ENCODE results near the gene PPARG. TPM values are rescaled to one million over a fixed set of nuclear protein-coding genes. Genes with fewer than 3 reads are reported as not detected.
"Not testable (repeated sequence)": the region's sequence is repeated elsewhere in the genome, so short reads cannot be mapped to it uniquely, and the experiment has no call there.

The PPARG gene
- total and polyA plus RNA-seq, 2 experiments from 2014 or later = 25.1 to 37.9 TPM

DNA sequence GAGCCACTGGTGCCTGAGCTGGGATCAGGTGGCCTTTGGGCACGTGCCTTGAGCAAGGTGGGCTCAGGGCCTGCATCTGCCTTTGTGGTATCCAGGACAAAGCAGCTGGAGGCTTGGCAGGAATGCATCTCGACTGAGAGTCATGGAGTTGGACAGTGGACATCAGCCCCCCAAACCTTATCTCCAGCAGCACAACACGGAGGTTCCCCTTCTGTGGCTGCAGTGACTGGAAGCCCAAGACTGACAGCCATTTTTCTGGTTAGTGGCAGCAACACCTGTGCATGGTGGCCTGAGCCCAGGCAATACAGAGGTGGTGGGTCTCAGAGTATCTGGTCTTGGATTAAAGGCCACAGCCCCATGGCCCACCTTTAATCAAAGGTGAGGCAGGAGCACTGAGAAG lies 167.6 kb downstream of the PPARG start:
- H3K9me3 ChIP-seq (ENCODE audit: low read depth) = no peaks in the 10 kb centered on the region
- 83% methylated on average over 3 of the region's 3 CpGs for WGBS (ENCODE audit: low lambda C conversion rate, missing lambda C conversion rate)
- H4K20me1 ChIP-seq (ENCODE audit: insufficient read depth, poor library complexity, severe bottlenecking) = no peaks in the 10 kb centered on the region

DNA sequence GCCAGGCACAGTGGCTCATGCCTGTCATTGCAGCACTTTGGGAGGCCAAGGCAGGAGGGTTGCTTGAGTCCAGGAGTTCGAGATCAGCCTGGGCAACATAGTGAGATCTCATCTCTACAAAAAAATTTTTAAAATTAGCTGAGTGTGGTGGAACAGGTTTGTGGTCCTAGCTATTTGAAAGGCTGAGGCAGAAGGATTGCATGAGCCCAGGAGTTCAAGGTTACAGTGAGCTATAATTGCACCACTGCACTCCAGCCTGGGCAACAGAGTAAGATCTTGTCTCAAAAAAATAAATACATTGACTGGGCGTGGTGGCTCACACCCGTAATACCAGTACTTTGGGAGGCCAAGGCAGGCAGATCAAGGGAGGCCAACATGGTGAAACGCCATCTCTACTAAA lies 168.5 kb downstream of the PPARG start:
- not testable (repeated sequence) for H3K4me2 ChIP-seq; H3K27me3 ChIP-seq; H3K9me2 ChIP-seq (replicated peaks; ENCODE audit: insufficient read depth); H3K4me3 ChIP-seq; H4K20me1 ChIP-seq (ENCODE audit: insufficient read depth, poor library complexity, severe bottlenecking); H3K79me2 ChIP-seq; H3K4me1 ChIP-seq (ENCODE audit: insufficient read depth); H3K27ac ChIP-seq; H3K36me3 ChIP-seq (replicated peaks; ENCODE audit: insufficient read depth, low read depth); H2AFZ ChIP-seq; DNase-seq (ENCODE audit: low spot score); H3K9me3 ChIP-seq (ENCODE audit: low read depth)
- 93% methylated on average over 4 of the region's 4 CpGs for WGBS (ENCODE audit: low lambda C conversion rate, missing lambda C conversion rate)

More for the DNA sequence above, 167.6 kb downstream of the PPARG start:
- no peaks in the 10 kb centered on the region for H3K36me3 ChIP-seq (replicated peaks; ENCODE audit: insufficient read depth, low read depth)
- H3K27ac ChIP-seq = no peak overlapping the region
- H3K4me1 ChIP-seq (ENCODE audit: insufficient read depth) = peaks cover 5% of the 10 kb centered on the region
- H3K4me3 ChIP-seq = no peak overlapping the region
- H3K4me2 ChIP-seq = no peak overlapping the region
- no peak for DNase-seq (ENCODE audit: low spot score)
- H3K27me3 ChIP-seq = no peaks in the 10 kb centered on the region
- H2AFZ ChIP-seq = no peak overlapping the region
- TF ChIP-seq, protein P1, sequence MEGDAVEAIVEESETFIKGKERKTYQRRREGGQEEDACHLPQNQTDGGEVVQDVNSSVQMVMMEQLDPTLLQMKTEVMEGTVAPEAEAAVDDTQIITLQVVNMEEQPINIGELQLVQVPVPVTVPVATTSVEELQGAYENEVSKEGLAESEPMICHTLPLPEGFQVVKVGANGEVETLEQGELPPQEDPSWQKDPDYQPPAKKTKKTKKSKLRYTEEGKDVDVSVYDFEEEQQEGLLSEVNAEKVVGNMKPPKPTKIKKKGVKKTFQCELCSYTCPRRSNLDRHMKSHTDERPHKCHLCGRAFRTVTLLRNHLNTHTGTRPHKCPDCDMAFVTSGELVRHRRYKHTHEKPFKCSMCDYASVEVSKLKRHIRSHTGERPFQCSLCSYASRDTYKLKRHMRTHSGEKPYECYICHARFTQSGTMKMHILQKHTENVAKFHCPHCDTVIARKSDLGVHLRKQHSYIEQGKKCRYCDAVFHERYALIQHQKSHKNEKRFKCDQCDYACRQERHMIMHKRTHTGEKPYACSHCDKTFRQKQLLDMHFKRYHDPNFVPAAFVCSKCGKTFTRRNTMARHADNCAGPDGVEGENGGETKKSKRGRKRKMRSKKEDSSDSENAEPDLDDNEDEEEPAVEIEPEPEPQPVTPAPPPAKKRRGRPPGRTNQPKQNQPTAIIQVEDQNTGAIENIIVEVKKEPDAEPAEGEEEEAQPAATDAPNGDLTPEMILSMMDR (IDR thresholded peaks at IDR 0.05; ENCODE audit: poor library complexity) = no peak
- TF ChIP-seq EZH2phosphoT487 (IDR thresholded peaks at IDR 0.05; ENCODE audit: low read depth, severe bottlenecking, unreplicated experiment) = no peak
- no peak for TF ChIP-seq EZH2 (IDR thresholded peaks at IDR 0.05; ENCODE audit: borderline replicate concordance)
- H3K79me2 ChIP-seq = no peaks in the 10 kb centered on the region
- no peaks in the 10 kb centered on the region for H3K9me2 ChIP-seq (replicated peaks; ENCODE audit: insufficient read depth)

DNA sequence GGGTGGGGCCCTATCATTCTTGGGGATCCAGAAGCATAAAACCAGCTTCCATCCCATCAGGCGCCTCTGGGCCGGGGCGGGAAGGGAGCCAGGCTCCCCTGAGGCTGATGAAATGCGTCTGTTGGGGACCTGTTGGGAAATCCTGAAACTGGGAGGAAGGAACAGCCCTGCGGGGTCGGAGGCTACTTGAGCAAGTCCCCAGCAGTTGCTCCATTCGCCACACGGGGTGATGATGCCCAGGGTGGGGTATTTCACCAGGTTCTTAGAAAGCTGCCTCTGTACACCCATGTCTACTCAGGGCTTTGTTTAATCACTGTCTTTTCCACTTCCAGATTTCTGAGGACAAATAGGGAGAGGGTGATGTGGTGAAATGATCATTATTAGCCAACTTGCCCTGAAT lies 170.0 kb downstream of the PPARG start:
- peaks cover 5% of the 10 kb centered on the region for H3K4me1 ChIP-seq (ENCODE audit: insufficient read depth)
- H3K36me3 ChIP-seq (replicated peaks; ENCODE audit: insufficient read depth, low read depth) = no peaks in the 10 kb centered on the region
- no peak for DNase-seq (ENCODE audit: low spot score)
- no peak for TF ChIP-seq EZH2 (IDR thresholded peaks at IDR 0.05; ENCODE audit: borderline replicate concordance)
- no peak for TF ChIP-seq EZH2phosphoT487 (IDR thresholded peaks at IDR 0.05; ENCODE audit: low read depth, severe bottlenecking, unreplicated experiment)
- TF ChIP-seq, protein P1 (IDR thresholded peaks at IDR 0.05; ENCODE audit: poor library complexity) = no peak
- no peaks in the 10 kb centered on the region for H3K9me2 ChIP-seq (replicated peaks; ENCODE audit: insufficient read depth)
- H3K79me2 ChIP-seq = no peaks in the 10 kb centered on the region
- no peaks in the 10 kb centered on the region for H3K9me3 ChIP-seq (ENCODE audit: low read depth)
- no peak overlapping the region for H3K27ac ChIP-seq
- WGBS (ENCODE audit: low lambda C conversion rate, missing lambda C conversion rate) = 75% methylated on average over 8 of the region's 8 CpGs
- H3K4me2 ChIP-seq = no peak overlapping the region
- H3K4me3 ChIP-seq = no peak overlapping the region
- no peaks in the 10 kb centered on the region for H3K27me3 ChIP-seq
- H2AFZ ChIP-seq = no peak overlapping the region
- no peaks in the 10 kb centered on the region for H4K20me1 ChIP-seq (ENCODE audit: insufficient read depth, poor library complexity, severe bottlenecking)

DNA sequence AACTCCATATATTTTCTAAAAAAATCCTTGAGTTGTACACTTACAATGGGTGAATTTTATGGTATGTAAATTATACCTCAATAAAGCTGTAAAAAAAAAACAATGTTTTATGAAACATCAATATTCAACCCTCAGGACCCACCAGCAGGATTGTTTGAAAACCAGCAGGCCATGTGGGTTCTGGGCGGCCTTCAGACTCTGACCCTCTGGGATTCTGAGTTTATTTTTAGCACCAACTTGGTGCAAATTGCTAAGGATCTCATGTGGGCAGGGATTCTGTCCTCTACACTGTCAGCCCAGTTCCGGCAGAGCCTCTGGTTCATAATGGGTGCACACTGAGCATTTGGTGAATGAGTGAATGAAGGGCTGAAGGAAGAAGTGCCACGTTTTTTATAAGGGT lies 171.3 kb downstream of the PPARG start:
- Histone ChIP-seq H3K9me3 (ENCODE audit: low read depth) (no peaks in the 10 kb centered on the region), H3K27ac (no peak overlapping the region), H3K4me1 (ENCODE audit: insufficient read depth) (peaks cover 5% of the 10 kb centered on the region), H3K27me3 (no peaks in the 10 kb centered on the region), H3K4me3 (no peak overlapping the region), H4K20me1 (ENCODE audit: insufficient read depth, poor library complexity, severe bottlenecking) (no peaks in the 10 kb centered on the region), H3K36me3 (replicated peaks; ENCODE audit: insufficient read depth, low read depth) (no peaks in the 10 kb centered on the region), H3K4me2 (no peak overlapping the region), H2AFZ (no peak overlapping the region), H3K9me2 (replicated peaks; ENCODE audit: insufficient read depth) (no peaks in the 10 kb centered on the region), H3K79me2 (no peaks in the 10 kb centered on the region)
- TF ChIP-seq, protein P1 (IDR thresholded peaks at IDR 0.05; ENCODE audit: poor library complexity) = no peak
- no peak for TF ChIP-seq EZH2phosphoT487 (IDR thresholded peaks at IDR 0.05; ENCODE audit: low read depth, severe bottlenecking, unreplicated experiment)
- TF ChIP-seq EZH2 (IDR thresholded peaks at IDR 0.05; ENCODE audit: borderline replicate concordance) = no peak
- WGBS (ENCODE audit: low lambda C conversion rate, missing lambda C conversion rate) = 86% methylated on average over 3 of the region's 3 CpGs
- DNase-seq (ENCODE audit: low spot score) = no peak

All from hepatocyte (in vitro differentiated cells).